Measurements from ENCODE around the gene ANKRD63. TPM values are rescaled to one million over a fixed set of nuclear protein-coding genes. Genes with fewer than 3 reads are reported as not detected.

Gene ANKRD63
- total RNA-seq, 1 donor from 2014 or later, result not detected

DNA sequence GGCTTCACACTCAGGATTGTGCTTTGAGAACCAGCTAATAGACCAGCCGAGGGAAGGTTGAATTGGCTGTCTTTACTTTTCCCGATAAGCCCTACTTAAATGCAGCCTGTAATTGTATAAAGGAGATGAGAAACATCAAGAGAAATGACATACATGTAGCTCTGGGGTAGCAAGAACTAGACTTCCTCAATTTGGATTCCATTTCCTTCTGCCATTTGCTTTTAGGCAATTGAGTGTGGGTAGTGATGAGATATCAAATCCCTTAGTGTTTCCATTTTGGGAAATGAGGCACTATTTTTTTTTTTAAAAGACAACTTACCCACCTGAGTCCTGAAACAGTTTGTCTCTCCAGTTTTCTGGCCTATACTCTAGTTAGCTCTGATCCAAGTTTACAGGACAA lies 42.8 kb upstream of the ANKRD63 start:
- Mint-ChIP-seq H3K36me3 (peaks cover 7% of the 10 kb centered on the region), H3K4me3 (peak overlapping the region; percentile 91), H3K27me3 (ENCODE audit: insufficient read depth, low read depth) (peaks cover 16% of the 10 kb centered on the region), H3K9me3 (no peaks in the 10 kb centered on the region), H3K4me1 (peaks cover 70% of the 10 kb centered on the region), H3K27ac (no peak overlapping the region)
- no peaks in the 10 kb centered on the region for H3K9me3 ChIP-seq (ENCODE audit: low read depth)
- peaks cover 48% of the 10 kb centered on the region for H3F3A ChIP-seq (ENCODE audit: low read depth)
- H3K79me2 ChIP-seq (ENCODE audit: low read depth), result no peaks in the 10 kb centered on the region
- no peak overlapping the region for H2AFZ ChIP-seq (replicated peaks)
- H3K36me3 ChIP-seq, result no peaks in the 10 kb centered on the region
- no peak overlapping the region for H3K4me3 ChIP-seq
- TF ChIP-seq EZH2 (IDR thresholded peaks at IDR 0.05) (no peak), EZH2phosphoT487 (IDR thresholded peaks at IDR 0.05) (no peak)
- TF ChIP-seq, protein P1, sequence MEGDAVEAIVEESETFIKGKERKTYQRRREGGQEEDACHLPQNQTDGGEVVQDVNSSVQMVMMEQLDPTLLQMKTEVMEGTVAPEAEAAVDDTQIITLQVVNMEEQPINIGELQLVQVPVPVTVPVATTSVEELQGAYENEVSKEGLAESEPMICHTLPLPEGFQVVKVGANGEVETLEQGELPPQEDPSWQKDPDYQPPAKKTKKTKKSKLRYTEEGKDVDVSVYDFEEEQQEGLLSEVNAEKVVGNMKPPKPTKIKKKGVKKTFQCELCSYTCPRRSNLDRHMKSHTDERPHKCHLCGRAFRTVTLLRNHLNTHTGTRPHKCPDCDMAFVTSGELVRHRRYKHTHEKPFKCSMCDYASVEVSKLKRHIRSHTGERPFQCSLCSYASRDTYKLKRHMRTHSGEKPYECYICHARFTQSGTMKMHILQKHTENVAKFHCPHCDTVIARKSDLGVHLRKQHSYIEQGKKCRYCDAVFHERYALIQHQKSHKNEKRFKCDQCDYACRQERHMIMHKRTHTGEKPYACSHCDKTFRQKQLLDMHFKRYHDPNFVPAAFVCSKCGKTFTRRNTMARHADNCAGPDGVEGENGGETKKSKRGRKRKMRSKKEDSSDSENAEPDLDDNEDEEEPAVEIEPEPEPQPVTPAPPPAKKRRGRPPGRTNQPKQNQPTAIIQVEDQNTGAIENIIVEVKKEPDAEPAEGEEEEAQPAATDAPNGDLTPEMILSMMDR (IDR thresholded peaks at IDR 0.05), result no peak
- no peak overlapping the region for H3K9ac ChIP-seq
- no peak for DNase-seq (ENCODE audit: low spot score)
- H3K27ac ChIP-seq, result no peak overlapping the region
- H3K4me1 ChIP-seq, result peaks cover 50% of the 10 kb centered on the region
- H4K20me1 ChIP-seq (ENCODE audit: low read depth), result peaks cover 50% of the 10 kb centered on the region
- H3K4me2 ChIP-seq, result peak overlapping the region; percentile 9
- peaks cover 78% of the 10 kb centered on the region for H3K27me3 ChIP-seq

DNA sequence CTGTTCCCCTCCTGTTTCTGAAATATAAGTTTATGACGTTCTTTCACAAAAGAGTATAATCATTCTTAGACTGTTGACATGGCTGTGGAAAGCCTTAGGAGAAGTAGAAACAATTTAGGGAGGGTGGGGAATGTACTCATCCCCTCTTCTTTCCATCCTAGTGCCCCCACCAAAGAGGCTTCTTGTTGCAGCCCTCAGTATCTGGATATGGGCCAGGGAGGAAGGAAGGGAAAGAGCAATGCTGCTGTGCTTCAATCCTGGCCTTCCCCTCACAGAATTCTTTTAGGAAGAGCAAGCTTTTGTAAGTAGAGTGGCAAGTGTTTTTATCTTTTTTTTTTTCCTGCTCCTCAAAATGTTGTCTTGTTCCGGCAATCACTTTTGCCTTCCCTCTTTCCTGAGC lies 42.3 kb upstream of the ANKRD63 start:
- no peak overlapping the region for H3K9ac ChIP-seq
- no peaks in the 10 kb centered on the region for H3K9me3 ChIP-seq (ENCODE audit: low read depth)
- no peak for TF ChIP-seq EZH2phosphoT487 (IDR thresholded peaks at IDR 0.05)
- TF ChIP-seq, protein P1 (IDR thresholded peaks at IDR 0.05), result no peak
- TF ChIP-seq EZH2 (IDR thresholded peaks at IDR 0.05), result no peak
- H3K79me2 ChIP-seq (ENCODE audit: low read depth), result no peaks in the 10 kb centered on the region
- Mint-ChIP-seq H3K4me1 (peaks cover 71% of the 10 kb centered on the region), H3K27me3 (ENCODE audit: insufficient read depth, low read depth) (peaks cover 18% of the 10 kb centered on the region), H3K36me3 (peaks cover 7% of the 10 kb centered on the region), H3K9me3 (no peaks in the 10 kb centered on the region), H3K27ac (no peak overlapping the region), H3K4me3 (peak overlapping the region; percentile 91)
- H3K4me3 ChIP-seq, result peak overlapping the region; percentile 74
- DNase-seq (ENCODE audit: low spot score), result no peak
- H4K20me1 ChIP-seq (ENCODE audit: low read depth), result peaks cover 50% of the 10 kb centered on the region
- peaks cover 50% of the 10 kb centered on the region for H3K4me1 ChIP-seq
- H3F3A ChIP-seq (ENCODE audit: low read depth), result peaks cover 48% of the 10 kb centered on the region
- H3K27me3 ChIP-seq, result peaks cover 73% of the 10 kb centered on the region
- H3K27ac ChIP-seq, result no peak overlapping the region
- no peaks in the 10 kb centered on the region for H3K36me3 ChIP-seq
- no peak overlapping the region for H2AFZ ChIP-seq (replicated peaks)
- H3K4me2 ChIP-seq, result peak overlapping the region; percentile 93

DNA sequence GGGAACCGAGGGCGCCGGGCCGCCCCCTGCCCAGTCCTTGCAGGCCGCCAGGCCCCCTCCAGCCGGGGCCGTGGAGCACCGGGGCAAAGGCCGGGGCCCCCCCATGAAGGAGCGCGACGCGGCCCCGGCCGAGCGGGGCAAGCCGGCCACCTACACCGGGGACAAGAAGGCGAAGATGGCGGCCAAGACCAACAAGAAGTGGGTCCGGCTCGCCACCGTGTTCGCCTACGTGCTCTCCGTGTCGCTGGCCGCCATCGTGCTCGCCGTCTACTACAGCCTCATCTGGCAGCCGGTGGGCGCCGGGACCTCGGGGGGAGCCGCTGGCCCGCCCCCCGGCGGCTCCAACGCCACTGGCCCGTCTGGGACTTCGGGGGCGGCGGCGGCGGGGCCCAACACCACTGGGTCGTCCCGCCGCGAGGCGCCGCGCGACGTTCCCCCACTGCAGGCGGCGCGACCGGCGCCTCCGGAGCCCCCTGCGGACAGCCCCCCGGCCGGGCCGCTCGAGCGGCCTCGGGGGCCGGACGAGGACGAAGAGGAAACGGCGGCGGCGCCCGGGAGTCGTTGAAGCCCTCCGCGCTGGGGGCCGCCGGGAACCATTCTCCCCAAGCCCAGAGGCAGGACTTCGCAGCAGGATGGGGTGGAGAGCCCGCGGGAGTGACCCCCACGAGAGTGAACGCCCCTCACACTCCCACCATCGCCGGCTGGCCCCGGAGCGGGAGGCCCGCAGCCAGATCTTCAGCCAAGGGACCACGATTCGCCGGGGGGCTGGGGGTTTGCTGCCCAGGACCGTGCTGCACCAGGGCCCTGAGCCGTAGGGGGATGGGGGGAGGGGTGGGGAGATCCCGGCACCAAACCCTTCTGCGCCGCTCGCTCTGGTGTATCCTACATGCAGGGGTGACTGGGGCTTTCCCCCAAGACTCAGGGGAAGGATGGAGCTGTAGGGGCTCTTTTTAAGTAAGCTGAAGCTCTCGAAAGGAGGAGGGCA lies 41.4 kb upstream of the ANKRD63 start:
- H3K4me2 ChIP-seq, result peak overlapping the region; percentile 93
- Mint-ChIP-seq H3K4me3 (peak overlapping the region; percentile 91), H3K9me3 (no peaks in the 10 kb centered on the region), H3K27ac (no peak overlapping the region), H3K4me1 (peaks cover 69% of the 10 kb centered on the region), H3K27me3 (ENCODE audit: insufficient read depth, low read depth) (peaks cover 18% of the 10 kb centered on the region), H3K36me3 (peaks cover 7% of the 10 kb centered on the region)
- peak overlapping the region; percentile 74 for H3K4me3 ChIP-seq
- no peak overlapping the region for H3K27ac ChIP-seq
- no peaks in the 10 kb centered on the region for H3K36me3 ChIP-seq
- H3K9ac ChIP-seq, result no peak overlapping the region
- H3K79me2 ChIP-seq (ENCODE audit: low read depth), result no peaks in the 10 kb centered on the region
- peaks cover 48% of the 10 kb centered on the region for H3F3A ChIP-seq (ENCODE audit: low read depth)
- peak; percentile 55 for DNase-seq (ENCODE audit: low spot score)
- TF ChIP-seq, protein P1 (IDR thresholded peaks at IDR 0.05), result no peak
- peak; percentile 48 for TF ChIP-seq EZH2 (IDR thresholded peaks at IDR 0.05)
- peaks cover 50% of the 10 kb centered on the region for H3K4me1 ChIP-seq
- H4K20me1 ChIP-seq (ENCODE audit: low read depth), result peaks cover 50% of the 10 kb centered on the region
- H3K27me3 ChIP-seq, result peaks cover 72% of the 10 kb centered on the region
- peak overlapping the region; percentile 47 for H2AFZ ChIP-seq (replicated peaks)
- no peaks in the 10 kb centered on the region for H3K9me3 ChIP-seq (ENCODE audit: low read depth)
